ENCODE measurements around the gene GNMT.
"Not testable (repeated sequence)": the region's sequence is repeated elsewhere in the genome, so short reads cannot be mapped to it uniquely, and the experiment has no call there.

The GNMT gene

DNA sequence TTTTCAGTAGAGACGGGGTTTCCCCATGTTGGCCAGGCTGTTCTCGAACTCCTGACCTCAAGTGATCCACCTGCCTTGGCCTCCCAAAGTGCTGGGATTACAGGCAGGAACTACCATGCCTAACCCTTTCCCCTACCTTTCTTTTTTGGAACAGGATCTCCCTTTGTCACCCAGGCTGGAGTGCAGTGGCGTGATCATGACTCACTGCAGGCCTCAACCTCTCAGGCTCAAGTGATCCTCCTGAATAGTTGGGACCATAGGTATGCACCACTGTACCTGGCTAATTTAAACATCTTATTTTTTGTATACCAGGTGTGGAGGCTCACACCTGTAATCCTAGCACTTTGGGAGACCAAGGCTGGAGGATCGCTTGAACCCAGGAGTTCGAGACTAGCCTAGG is 19.2 kb upstream of the GNMT start:
- DNase-seq (ENCODE audit: low read depth), result not testable (repeated sequence)

DNA sequence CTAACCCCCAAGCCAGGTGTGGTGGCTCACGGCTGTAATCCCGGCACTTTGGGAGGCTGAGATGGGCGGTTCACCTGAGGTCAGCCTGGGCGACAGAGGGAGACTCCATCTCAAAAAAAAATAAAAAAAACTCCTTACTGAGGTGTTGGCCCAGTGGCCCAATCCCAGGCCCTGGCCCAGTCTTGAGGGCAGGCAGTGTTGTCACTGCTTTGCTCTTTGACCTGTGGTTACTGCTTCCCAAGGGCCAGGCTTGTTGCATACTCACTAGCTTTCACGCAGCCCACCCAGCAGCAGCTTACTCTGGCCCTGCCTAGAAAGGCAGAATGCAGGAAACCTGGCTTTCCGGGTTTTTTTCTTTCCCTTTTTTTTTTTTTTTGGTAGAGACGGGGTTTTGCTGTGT is 18.1 kb upstream of the GNMT start:
- DNase-seq (ENCODE audit: low read depth), result no peak

DNA sequence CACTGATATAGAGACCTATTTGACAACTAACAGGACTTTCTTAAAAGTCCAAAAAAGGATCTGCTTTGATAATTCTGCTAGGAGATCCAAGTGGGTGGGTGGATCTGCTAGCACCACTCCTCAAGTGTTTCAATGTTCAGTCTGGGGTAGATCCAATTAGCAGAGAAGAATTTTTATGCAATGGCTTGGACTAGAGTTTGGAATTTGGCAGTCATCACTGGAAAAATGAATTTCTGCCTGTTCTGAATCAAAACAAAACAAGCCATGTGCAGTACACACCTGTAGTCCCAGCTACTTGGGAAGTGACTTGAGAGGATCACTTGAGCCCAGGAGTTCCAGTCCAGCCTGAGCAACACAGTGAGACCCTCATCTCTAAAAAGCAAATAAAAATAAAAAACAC is 12.6 kb upstream of the GNMT start:
- no peak for DNase-seq (ENCODE audit: low read depth)

GRCh38 chr6:42952389-42952788 is 8.2 kb upstream of the GNMT start:
- DNase-seq (ENCODE audit: low read depth), result no peak

DNA sequence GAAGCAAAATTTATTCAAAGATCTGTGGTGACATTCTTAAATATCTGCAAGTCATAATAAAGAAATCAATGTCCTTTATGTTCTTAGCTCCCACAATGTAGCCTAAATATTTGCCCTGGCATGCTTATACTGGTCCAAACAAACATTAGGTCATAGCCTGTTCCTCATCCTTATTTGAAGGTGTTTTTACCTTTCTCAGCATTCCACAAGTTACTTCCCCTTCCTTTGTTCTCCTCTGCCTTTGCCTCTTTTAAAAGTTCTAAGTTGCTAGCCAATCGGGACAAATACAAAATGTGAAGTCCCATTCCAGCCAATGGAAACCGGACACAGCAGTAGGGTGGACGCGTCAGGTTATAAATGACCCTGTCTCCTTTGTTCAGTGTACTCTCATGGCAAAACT is 6.1 kb upstream of the GNMT start:
- not testable (repeated sequence) for DNase-seq (ENCODE audit: low read depth)

DNA sequence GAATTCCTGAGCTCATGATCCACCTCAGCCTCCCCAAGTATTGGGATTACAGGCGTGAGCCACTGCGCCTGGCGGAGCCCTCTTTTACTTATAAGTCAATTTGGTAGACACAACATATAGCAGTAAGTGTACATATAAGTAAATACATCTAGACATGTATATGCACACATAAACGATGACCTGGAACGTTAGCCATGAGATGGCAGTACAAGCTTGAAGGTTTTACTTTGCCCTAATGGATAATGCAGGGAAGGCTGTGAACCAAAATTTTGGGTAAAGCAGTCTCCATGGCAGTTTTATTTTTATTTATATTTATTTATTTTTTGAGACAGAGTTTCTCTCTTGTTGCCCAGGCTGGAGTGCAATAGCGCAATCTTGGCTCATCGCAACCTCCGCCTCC is 2.4 kb upstream of the GNMT start:
- DNase-seq (ENCODE audit: low read depth), result no peak

DNA sequence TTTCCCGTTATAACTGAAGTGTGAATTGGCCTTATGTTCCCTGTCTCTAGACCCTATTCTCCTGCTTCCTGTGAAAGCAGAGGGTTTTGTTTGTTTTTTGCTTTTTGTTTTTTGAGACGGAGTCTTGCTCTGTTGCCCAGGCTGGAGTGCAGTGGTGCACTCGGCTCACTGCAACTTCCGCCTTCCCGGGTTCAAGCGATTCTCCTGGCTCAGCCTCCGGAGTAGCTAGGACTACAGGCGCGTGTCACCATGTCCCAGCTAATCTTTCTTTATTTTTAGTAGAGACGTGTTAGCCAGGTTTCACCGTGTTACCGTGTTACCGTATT is 674 bp upstream of the GNMT start:
- no peak for DNase-seq (ENCODE audit: low read depth)

GRCh38 chr6:42961020-42961470 is 491 bp downstream of the GNMT start:
- DNase-seq (ENCODE audit: low read depth), result no peak

- DNase-seq (ENCODE audit: low read depth), result no peak
Measured at GRCh38 chr6:42962096-42962495, 1.5 kb downstream of the GNMT start.

- DNase-seq (ENCODE audit: low read depth), result no peak
Measured at GRCh38 chr6:42962502-42963178, 2.1 kb downstream of the GNMT start.

- no peak for DNase-seq (ENCODE audit: low read depth)
Measured at GRCh38 chr6:42963179-42963854, 2.8 kb downstream of the GNMT start.

- DNase-seq (ENCODE audit: low read depth), result no peak
Measured at GRCh38 chr6:42963855-42964605, 3.5 kb downstream of the GNMT start.

DNA sequence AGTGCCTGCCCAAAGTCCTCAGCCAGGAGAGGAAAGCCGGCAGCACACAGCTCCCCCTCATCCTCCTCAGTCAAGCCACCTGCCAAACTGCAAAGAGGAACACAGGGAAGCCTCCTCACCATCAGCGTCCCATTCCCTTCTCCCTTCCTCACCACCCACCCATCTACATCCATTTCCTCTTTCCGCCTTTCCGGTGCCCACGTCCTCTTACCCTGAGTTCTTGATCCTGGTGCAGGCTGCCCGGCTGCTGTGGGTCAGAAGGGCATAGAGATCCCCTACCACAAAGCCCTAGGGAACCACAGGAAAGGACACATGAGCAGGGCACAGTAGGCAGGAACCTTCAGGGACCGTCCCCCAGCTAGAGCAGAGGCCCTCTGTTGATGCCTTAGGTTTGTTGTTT is 6.0 kb downstream of the GNMT start:
- DNase-seq (ENCODE audit: low read depth), result no peak

DNA sequence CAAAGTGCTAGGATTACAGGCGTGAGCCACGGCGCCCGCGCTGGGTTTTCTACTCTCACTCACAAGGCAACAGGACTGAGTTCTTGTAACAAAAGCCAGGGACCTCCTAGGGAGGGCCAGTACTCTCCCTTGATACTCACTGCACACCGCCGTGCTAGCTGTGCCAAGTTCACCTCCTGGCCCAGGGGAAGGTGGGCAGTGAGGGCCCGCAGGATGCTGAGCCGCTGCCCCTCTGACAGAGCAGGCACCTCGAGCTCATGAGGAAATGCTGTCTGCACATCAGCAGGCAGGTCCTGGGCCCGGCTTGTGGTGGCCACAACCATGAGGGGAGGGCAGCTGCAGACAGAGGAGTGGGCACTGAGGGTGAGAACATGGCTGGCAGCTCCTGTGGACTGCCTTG is 6.7 kb downstream of the GNMT start:
- DNase-seq (ENCODE audit: low read depth), result no peak

GRCh38 chr6:42968126-42968701 is 7.7 kb downstream of the GNMT start:
- no peak for DNase-seq (ENCODE audit: low read depth)

GRCh38 chr6:42968783-42969182 is 8.2 kb downstream of the GNMT start:
- no peak for DNase-seq (ENCODE audit: low read depth)

GRCh38 chr6:42969431-42969830 is 8.9 kb downstream of the GNMT start:
- no peak for DNase-seq (ENCODE audit: low read depth)

DNA sequence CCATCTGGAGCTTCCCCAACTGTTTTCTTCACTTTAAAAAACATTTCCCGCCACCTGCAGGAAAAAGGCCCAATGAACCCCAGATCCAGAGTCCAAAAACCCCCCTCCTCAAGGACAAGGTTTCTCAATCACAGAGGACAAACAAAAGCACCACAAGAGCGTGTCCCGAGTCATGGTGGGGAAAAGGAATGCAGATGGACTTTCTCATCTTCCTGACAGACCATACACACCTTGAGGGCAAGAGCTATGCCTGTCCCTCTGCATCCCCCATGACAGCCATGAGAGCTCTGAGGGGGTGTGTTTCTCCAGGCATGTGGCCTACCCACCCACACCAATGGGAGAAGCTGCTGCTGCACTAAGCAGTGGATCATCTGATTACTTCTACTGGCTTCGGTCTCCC is 9.4 kb downstream of the GNMT start:
- DNase-seq (ENCODE audit: low read depth), result no peak

GRCh38 chr6:42970871-42971612 is 10.5 kb downstream of the GNMT start:
- DNase-seq (ENCODE audit: low read depth), result no peak

DNA sequence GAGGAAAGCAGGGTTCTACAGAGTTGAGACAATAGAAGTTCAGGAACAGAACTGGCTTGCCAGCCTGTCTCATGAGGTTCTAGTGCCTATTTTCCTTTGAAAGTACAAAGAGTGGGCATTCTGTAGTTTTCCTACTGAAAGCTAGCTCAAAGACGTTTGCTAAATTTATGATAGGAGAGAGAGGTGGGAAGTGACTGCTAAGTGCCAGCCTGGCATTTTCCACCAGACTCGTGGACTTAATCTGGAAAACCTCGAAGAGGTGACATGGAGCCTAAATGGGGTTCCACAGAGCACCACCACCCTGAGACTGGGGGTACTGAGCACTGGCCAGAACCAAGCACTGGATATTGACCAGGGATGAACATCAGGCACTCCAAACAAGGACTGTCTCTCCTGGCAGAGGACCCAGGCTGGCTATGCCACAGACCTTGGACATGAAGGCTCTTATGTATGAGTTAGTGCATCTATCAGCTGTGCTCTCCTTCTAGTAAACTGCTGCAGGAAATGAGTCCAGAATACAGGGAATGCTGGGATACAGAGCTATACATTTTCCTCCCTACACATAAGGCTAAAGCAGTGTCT is 11.3 kb downstream of the GNMT start:
- no peak for DNase-seq (ENCODE audit: low read depth)

DNA sequence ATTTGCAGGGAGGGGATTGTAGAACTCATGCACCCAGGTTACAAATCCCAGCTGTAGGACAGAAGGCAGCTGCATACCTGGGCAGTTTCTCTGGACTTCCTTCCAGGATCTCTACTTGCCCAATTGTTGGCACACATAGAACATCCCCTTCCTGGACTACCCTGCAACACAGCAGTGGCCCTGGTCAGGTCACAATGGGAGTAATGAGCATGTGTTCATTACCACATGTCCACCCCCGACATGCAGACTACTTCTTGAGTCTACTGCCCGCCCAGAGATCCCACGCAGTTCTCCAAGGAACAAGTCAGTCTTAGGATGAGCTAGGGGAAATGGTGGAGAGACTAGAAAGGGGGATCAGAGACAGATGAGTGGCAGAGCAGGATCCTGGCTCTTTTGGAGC is 13.4 kb downstream of the GNMT start:
- no peak for DNase-seq (ENCODE audit: low read depth)

DNA sequence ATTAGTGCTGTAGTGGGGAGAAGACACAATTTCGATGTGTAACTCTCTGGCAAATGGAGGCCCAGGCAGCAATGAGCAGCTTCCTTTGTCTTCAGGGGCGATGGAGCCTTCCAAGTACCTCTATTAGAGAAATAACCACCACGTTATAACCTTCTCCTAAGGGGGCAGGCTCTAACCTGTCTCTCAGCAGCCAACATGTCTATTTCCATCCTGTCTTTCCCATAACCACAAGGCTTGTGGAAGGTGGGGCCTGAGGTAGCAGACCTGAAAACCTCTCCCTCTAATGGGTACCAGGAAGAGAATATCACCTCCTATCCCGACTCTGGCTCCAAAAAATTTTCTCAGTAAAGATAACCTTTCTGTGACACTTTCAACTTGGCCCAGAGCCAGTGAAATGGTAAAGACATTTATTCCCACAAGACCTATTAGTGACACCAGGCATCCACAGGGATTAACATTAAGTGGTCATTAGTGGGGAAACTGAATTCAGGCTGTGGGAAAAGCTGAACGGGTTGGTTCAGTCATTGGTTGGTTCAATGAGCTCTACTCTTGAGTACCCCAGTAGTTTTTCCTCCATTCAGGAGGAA is 14.5 kb downstream of the GNMT start:
- no peak for DNase-seq (ENCODE audit: low read depth)

Data from stimulated activated CD8-positive, alpha-beta memory T cell treated with anti-CD3 and anti-CD28 coated beads, Interleukin-15, amount 100 ng/mL, for 1 hour (primary cell).